SH-SY5Y (cell line): ENCODE data around the gene CD151.

ENCODE experiments used
- GATA2 ChIP-seq: IDR thresholded peaks from 2 replicates; pipeline ENCODE4 v1.6.1; 2011; ENCODE audit warnings: mild to moderate bottlenecking, low read depth, low read length
- GATA3 ChIP-seq: IDR thresholded peaks from 2 replicates; pipeline ENCODE4 v1.6.1; 2011; ENCODE audit warnings: low read depth, mild to moderate bottlenecking, low read length, moderate library complexity

- TF ChIP-seq GATA2 (no peak), GATA3 (no peak)
Observed at GRCh38 chr11:859394-860131, 26.8 kb downstream of the CD151 start.
